Measurements from ENCODE around the gene CDC42EP4. TPM values are rescaled to one million over a fixed set of nuclear protein-coding genes. Genes with fewer than 3 reads are reported as not detected.

The CDC42EP4 gene
- total and polyA plus RNA-seq, 9 of the 15 experiments (the other 6 are each of a cell fraction or from before 2014, with no cell fraction given), result 0.65 to 20.8 (median 12.3) TPM

- TF ChIP-seq MAX (CRISPR knock-in tag; IDR thresholded peaks at IDR 0.05) (no peak), ZNF407 (IDR thresholded peaks at IDR 0.05; ENCODE audit: low read depth) (no peak), ZFX (CRISPR knock-in tag; IDR thresholded peaks at IDR 0.05) (no peak), MAFF (IDR thresholded peaks at IDR 0.05; ENCODE audit: low read length) (peak; percentile 27; the same call in 1 of the 2 replicates), ZNF12 (CRISPR knock-in tag; IDR thresholded peaks at IDR 0.05) (no peak), C11orf30 (IDR thresholded peaks at IDR 0.05; ENCODE audit: low read depth) (peak; percentile 76), SIN3B (IDR thresholded peaks at IDR 0.05; ENCODE audit: low read depth) (no peak), JUNB (CRISPR knock-in tag; conservative IDR thresholded peaks at IDR 0.05) (no peak), ZNF253 (CRISPR knock-in tag; conservative IDR thresholded peaks at IDR 0.05) (no peak), CBFA2T3 (IDR thresholded peaks at IDR 0.05) (no peak), BRD9 (IDR thresholded peaks at IDR 0.05; ENCODE audit: low read depth, partially characterized antibody) (no peak), ZNF224 (CRISPR knock-in tag; IDR thresholded peaks at IDR 0.05) (no peak), NUFIP1 (IDR thresholded peaks at IDR 0.05; ENCODE audit: partially characterized antibody) (no peak), CREM (IDR thresholded peaks at IDR 0.05; ENCODE audit: low read depth) (peak; percentile 28), ZNF764 (CRISPR knock-in tag; IDR thresholded peaks at IDR 0.05; ENCODE audit: low read depth) (no peak), SP1 (CRISPR knock-in tag; IDR thresholded peaks at IDR 0.05) (0 out of 2 replicates have a peak, but pooled peaks have one; percentile 40), RFX1 (IDR thresholded peaks at IDR 0.05) (no peak), ZNF133 (CRISPR knock-in tag; IDR thresholded peaks at IDR 0.05) (no peak), GTF3C2 (IDR thresholded peaks at IDR 0.05; ENCODE audit: borderline replicate concordance, extremely low read depth, insufficient read length) (no peak), SREBF1 (IDR thresholded peaks at IDR 0.05; ENCODE audit: borderline replicate concordance, low read depth, low read length) (no peak)
Observed at GRCh38 chr17:73291260-73291801, 20.5 kb downstream of the CDC42EP4 start (continued).
